HUES48 (cell line): ENCODE data around the gene WASHC3.
A peak's percentile ranks its signal among the peaks of the same experiment; 100 is the strongest.
"Not testable (repeated sequence)": the region's sequence is repeated elsewhere in the genome, so short reads cannot be mapped to it uniquely, and the experiment has no call there.

Source experiments
- H3K27ac ChIP-seq: one replicate; pipeline ENCODE4 v1.7.0; 2013; ENCODE audit warnings: low read depth, low read length, inconsistent platforms
- H3K27me3 ChIP-seq: 2 replicates; pipeline ENCODE4 v1.6.1; 2013; ENCODE audit warnings: mild to moderate bottlenecking, low read length; ENCODE audit not compliant: control insufficient read depth, insufficient read depth
- H3K36me3 ChIP-seq: 2 replicates; pipeline ENCODE4 v1.6.1; 2013; ENCODE audit warnings: low read length; ENCODE audit not compliant: control insufficient read depth, insufficient read depth
- H3K4me1 ChIP-seq: 2 replicates; pipeline ENCODE4 v1.6.1; 2013; ENCODE audit warnings: mild to moderate bottlenecking, low read length; ENCODE audit not compliant: control insufficient read depth, insufficient read depth
- H3K4me3 ChIP-seq: 2 replicates; pipeline ENCODE4 v1.5.1; 2013; ENCODE audit warnings: mild to moderate bottlenecking, low read depth, low read length
- H3K9ac ChIP-seq: 2 replicates; pipeline ENCODE4 v1.6.1; 2013; ENCODE audit warnings: mild to moderate bottlenecking, low read depth, low read length, moderate library complexity
- H3K9me3 ChIP-seq: 2 replicates; pipeline ENCODE4 v1.6.1; 2013; ENCODE audit warnings: low read length; ENCODE audit not compliant: control insufficient read depth, insufficient read depth

Gene WASHC3, protein sequence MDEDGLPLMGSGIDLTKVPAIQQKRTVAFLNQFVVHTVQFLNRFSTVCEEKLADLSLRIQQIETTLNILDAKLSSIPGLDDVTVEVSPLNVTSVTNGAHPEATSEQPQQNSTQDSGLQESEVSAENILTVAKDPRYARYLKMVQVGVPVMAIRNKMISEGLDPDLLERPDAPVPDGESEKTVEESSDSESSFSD

DNA sequence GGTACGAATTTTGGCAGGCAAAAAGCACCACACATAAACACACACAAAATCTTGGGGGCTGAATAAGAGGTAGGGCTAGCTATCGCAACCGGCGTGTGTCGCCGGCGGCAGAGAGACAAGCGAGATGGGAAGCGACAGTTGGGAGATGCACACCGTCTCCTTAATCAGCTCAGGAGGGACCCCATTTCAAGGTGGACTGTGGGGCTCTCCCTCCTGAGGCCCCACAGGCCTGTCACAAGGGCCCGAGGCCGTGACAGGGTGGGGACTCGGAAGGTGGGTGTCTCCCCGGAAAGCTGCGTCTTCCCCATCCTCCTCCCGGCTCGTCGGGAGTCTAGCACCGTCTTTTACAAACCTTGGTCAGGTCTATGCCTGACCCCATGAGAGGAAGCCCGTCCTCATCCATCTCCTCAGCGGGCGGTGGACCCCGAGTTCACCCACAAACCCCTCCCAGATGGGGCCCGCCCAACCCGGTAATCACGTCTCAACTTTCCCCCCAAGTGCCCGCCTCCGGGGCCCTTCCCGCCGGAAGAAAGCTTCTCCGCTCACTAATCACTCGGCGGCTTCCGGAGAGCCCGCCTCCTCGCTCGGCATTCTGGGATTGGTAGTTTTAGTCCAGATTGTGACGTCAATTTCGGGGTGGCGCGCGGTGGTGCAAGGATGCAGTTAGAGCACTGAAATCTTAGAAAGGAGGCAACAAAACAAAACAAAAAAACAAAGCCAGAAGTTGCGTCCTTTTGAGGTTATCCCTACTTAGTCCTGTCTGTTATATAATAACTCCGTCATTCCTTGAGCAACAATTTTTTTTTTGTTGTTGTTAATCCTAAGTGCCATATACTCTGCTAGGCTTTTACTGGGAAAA, at the start of gene WASHC3:
Gene WASHC3, minus strand, starts transcription at position 432 of the 859 bp plus-strand sequence. Its CDS starts 29 bp downstream, at position 403.
- no peak within 1 kb of the TSS for H3K27ac ChIP-seq
- no peaks in the 10 kb centered on the region for H3K27me3 ChIP-seq
- no peaks in the 10 kb centered on the region for H3K9me3 ChIP-seq
- no peaks in the 10 kb centered on the region for H3K36me3 ChIP-seq
- H3K4me1 ChIP-seq = no peaks in the 10 kb centered on the region
- H3K9ac ChIP-seq = peak within 1 kb of the TSS; percentile 68
- H3K4me3 ChIP-seq = peak within 1 kb of the TSS; percentile 95

DNA sequence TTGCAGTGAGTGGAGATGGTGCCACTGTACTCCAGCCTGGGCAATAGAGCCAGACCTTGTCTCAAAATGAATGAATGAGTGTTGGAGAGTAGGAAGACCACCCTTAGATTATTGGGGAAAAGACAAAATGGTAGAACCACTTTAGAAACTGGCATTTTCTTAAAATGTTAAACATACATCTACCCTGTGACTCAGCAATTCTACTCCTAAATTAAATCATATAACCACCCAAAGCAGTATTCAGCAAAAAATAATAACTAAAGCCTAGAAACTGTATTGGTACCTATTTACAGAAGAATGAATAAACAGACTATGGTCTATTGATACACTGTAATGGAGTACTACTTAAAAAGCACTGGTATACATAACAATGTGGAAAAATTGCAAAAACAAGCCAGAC, 49.0 kb upstream of the WASHC3 start:
- no peak overlapping the region for H3K4me3 ChIP-seq
- H3K27me3 ChIP-seq = no peaks in the 10 kb centered on the region
- H3K9me3 ChIP-seq = peaks cover 6% of the 10 kb centered on the region; the same call in 1 of the 2 replicates
- H3K9ac ChIP-seq = no peak overlapping the region
- H3K27ac ChIP-seq = no peak overlapping the region
- peaks cover 17% of the 10 kb centered on the region for H3K4me1 ChIP-seq
- peaks cover 73% of the 10 kb centered on the region for H3K36me3 ChIP-seq

DNA sequence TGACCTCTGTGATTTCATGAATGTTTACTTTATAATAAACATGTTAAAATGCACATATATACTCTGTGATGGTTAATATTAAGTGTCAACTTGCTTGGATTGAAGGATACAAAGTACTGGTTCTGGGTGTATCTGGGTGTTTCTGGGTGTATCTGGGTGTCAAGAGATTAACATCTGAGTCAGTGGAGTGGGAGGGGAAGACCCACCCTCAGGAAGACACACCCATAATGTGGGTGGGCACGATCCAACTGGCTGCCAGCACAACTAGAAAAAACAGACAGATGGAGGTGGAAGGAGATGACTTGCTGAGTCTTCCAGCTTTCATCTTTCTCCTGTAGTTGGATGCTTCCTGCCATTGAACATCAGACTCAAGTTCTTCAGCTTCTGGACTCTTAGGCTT, 46.2 kb upstream of the WASHC3 start:
- H3K27me3 ChIP-seq = no peaks in the 10 kb centered on the region
- H3K9me3 ChIP-seq = peaks cover 6% of the 10 kb centered on the region; the same call in 1 of the 2 replicates
- H3K27ac ChIP-seq = no peak overlapping the region
- H3K36me3 ChIP-seq = peaks cover 86% of the 10 kb centered on the region
- H3K9ac ChIP-seq = no peak overlapping the region
- peaks cover 5% of the 10 kb centered on the region for H3K4me1 ChIP-seq
- H3K4me3 ChIP-seq = no peak overlapping the region

DNA sequence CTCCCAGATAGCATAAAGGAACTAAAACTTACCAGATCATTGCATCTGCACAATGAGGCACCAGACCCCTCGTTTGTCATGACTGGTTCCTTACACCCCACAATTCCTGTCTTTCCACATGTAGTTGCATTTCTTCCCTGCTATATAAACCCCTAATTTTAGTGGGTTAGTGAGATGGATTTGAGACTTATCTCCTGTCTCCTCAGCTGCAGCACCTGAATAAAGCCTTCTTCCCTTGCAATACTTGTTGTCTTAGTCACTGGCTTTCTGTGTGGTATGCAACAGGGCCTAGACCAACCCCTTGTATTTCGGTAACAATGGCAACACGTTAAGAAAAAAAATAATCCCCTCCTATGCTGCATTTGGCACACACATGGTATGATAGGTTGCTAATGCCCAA, 45.1 kb upstream of the WASHC3 start:
- H3K4me3 ChIP-seq = no peak overlapping the region
- no peaks in the 10 kb centered on the region for H3K4me1 ChIP-seq
- no peaks in the 10 kb centered on the region for H3K27me3 ChIP-seq
- peaks cover 6% of the 10 kb centered on the region; the same call in 1 of the 2 replicates for H3K9me3 ChIP-seq
- H3K27ac ChIP-seq = no peak overlapping the region
- H3K36me3 ChIP-seq = peaks cover 90% of the 10 kb centered on the region
- H3K9ac ChIP-seq = no peak overlapping the region

DNA sequence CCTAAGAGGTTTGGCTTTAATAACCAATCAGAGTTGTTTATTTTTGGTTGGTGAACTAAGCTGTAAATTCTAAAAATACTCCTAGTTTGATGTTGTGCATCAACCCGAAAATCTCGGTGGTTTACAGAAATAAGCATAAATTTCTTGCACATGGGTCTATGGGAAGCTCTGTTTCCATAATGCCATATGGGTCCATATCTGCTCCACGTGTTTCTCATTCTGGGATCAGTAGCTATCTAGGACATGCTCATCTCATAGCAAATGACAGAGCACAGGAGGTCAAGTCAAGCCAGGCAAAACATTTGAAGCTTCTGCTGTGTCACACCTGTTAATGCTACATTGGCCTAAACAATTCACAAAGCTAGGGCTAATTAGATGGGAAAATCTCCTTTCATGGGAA, 35.1 kb upstream of the WASHC3 start:
- H3K9ac ChIP-seq = no peak overlapping the region
- H3K36me3 ChIP-seq = peaks cover 80% of the 10 kb centered on the region
- no peaks in the 10 kb centered on the region for H3K27me3 ChIP-seq
- H3K9me3 ChIP-seq = no peaks in the 10 kb centered on the region
- no peak overlapping the region for H3K27ac ChIP-seq
- no peak overlapping the region for H3K4me3 ChIP-seq
- no peaks in the 10 kb centered on the region for H3K4me1 ChIP-seq

DNA sequence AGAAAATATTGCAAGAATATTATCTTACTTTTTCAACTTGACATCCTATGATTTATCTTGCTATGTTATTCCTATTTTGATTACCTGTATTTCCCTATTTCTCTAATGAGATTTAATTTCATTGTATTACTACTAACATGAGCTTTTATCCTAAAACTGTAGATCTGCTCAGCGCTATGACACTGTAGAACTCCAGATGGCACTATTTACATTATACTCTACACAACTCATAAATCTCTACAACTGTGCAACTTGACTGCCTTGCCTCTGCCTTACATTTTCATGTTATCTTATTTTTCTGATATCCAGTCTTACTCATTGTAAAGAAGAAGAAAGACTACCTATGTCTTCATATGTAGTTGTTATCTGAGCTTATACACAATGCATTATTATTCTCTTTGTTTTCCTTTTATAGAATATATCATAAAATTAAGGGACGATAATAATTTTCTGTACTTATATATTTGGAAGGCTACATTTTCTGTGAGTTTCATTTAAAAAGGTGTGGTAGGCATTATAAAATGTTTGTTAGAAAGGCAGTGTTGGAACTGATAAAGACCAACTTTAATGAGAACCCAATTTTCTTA, 34.0 kb upstream of the WASHC3 start:
- 0 out of 2 replicates have a peak, but pooled peaks cover 2% of the 10 kb centered on the region for H3K9me3 ChIP-seq
- H3K4me1 ChIP-seq = no peaks in the 10 kb centered on the region
- peaks cover 74% of the 10 kb centered on the region for H3K36me3 ChIP-seq
- H3K27me3 ChIP-seq = no peaks in the 10 kb centered on the region
- H3K9ac ChIP-seq = no peak overlapping the region
- H3K27ac ChIP-seq = no peak overlapping the region
- H3K4me3 ChIP-seq = no peak overlapping the region

DNA sequence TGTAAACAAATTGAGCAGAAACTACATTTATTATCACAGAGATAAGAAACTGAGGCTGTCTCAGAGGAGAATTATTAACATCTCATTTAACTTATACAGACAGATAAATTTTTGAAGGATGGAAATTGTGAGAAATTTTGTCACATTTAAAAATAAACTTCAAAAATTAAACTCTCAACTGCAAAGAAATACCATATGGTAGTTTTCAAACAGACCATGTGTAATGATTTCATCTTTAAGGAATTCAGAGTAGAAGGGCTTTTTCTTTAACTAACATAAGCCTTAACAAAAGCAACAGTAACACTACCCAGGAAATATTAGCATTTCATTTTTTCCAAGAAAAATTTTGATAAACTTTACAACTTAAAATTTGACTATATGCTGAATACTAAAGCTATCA, 31.5 kb upstream of the WASHC3 start:
- no peak overlapping the region for H3K9ac ChIP-seq
- no peak overlapping the region for H3K4me3 ChIP-seq
- H3K27ac ChIP-seq = no peak overlapping the region
- H3K4me1 ChIP-seq = no peaks in the 10 kb centered on the region
- H3K9me3 ChIP-seq = peaks cover 14% of the 10 kb centered on the region; the same call in 1 of the 2 replicates
- H3K27me3 ChIP-seq = no peaks in the 10 kb centered on the region
- H3K36me3 ChIP-seq = peaks cover 59% of the 10 kb centered on the region

DNA sequence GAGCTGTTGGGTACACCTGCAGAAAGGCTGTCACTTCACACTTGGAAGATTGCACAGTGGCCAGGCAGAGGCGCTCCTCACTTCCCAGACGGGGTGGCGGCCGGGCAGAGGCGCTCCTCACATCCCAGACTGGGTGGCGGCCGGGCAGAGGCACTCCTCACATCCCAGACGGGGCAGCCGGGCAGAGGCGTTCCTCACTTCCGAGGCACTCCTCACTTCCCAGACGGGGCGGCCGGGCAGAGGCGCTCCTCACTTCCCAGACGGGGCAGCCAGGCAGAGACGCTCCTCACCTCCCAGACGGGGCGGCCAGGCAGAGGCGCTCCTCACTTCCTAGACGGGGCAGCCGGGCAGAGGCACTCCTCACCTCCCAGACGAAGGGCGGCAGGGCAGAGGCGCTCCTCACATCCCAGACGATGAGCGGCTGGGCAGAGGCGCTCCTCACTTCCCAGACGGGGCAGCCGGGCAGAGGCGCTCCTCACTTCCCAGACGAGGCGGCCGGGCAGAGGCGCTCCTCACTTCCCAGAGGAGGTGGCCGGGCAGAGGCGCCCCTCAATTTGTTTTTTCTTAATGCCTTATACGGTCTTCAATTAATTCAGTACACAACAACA, 27.5 kb upstream of the WASHC3 start:
- not testable (repeated sequence) for H3K4me3 ChIP-seq, H3K4me1 ChIP-seq, H3K9ac ChIP-seq, H3K27ac ChIP-seq, H3K27me3 ChIP-seq
- Histone ChIP-seq H3K9me3 (peaks cover 14% of the 10 kb centered on the region; the same call in 1 of the 2 replicates), H3K36me3 (peaks cover 38% of the 10 kb centered on the region)

DNA sequence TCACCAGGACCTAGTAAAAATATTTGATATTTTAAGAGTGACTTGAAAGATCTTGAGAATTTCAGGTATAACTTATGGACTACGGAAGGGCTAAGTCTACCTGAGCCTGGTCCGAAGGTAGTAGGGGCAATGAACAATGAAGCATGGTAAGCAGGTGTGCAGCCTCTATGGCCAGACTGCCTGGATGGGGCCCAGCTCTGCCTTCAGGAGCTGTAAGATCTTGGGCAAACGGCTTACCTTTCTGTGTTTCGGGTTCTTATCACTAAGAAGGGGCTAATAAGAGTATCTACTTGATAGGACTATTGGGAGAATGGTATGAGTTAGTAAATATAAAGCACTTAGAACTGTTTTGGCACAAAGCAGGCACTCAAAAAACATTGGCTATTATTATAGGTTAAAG, 19.1 kb upstream of the WASHC3 start:
- Histone ChIP-seq H3K27me3 (no peaks in the 10 kb centered on the region), H3K27ac (no peak overlapping the region), H3K9ac (no peak overlapping the region), H3K36me3 (peaks cover 94% of the 10 kb centered on the region), H3K9me3 (no peaks in the 10 kb centered on the region), H3K4me3 (no peak overlapping the region), H3K4me1 (no peaks in the 10 kb centered on the region)

DNA sequence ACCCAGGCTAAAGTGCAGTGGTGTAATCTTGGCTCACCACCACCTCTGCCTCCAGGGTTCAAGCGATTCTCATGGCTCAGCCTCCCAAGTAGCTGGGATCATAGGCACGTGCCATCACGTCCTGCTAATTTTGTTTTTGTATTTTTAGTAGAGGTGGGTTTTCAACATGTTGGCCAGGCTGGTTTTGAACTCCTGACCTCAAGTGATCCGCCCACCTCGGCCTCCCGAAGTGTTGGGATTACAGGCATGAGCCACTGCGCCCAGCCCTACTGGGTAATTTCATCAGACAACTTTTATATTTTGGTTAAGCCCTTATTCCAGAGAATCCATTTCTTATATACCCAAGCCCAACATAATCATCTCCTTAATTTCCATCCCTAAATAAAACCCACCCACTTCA, 10.3 kb upstream of the WASHC3 start:
- H3K4me1 ChIP-seq, H3K27ac ChIP-seq, H3K4me3 ChIP-seq, H3K9ac ChIP-seq, H3K9me3 ChIP-seq, H3K27me3 ChIP-seq: not testable (repeated sequence)
- peaks cover 37% of the 10 kb centered on the region for H3K36me3 ChIP-seq
